Kidney epithelial cell (primary cell): ENCODE data around the gene C12orf76. TPM values are rescaled to one million over a fixed set of nuclear protein-coding genes. Genes with fewer than 3 reads are reported as not detected.
"Not testable (repeated sequence)": the region's sequence is repeated elsewhere in the genome, so short reads cannot be mapped to it uniquely, and the experiment has no call there.

Source experiments
- DNase-seq: peaks from one replicate; pipeline ENCODE4 v3.0.0-alpha.2; 2010; ENCODE audit warnings: low read depth
- H3K27me3 ChIP-seq: 2 replicates; pipeline ENCODE4 v1.6.0; 2011; ENCODE audit warnings: low read length; ENCODE audit not compliant: control insufficient read depth, insufficient read depth
- H3K36me3 ChIP-seq: 2 replicates; pipeline ENCODE4 v1.5.1; 2011; ENCODE audit warnings: low read length; ENCODE audit not compliant: control insufficient read depth, insufficient read depth
- H3K4me3 ChIP-seq: 2 replicates; pipeline ENCODE4 v1.5.1; 2011; ENCODE audit warnings: low read depth, mild to moderate bottlenecking, control low read depth, low read length
- CTCF ChIP-seq: IDR thresholded peaks from 2 replicates; pipeline ENCODE4 v1.5.1; 2011; ENCODE audit warnings: mild to moderate bottlenecking, moderate library complexity, low read length, control low read depth, inconsistent platforms; ENCODE audit not compliant: insufficient read depth, poor library complexity, severe bottlenecking
- total RNA-seq: library from RNA; depleted of rRNA; stranded (reverse); fragments of >200 nt; gene quantifications from 2 replicates; pipeline ENCODE4 v1.2.3, GENCODE V29; 2015

The C12orf76 gene
- total RNA-seq, 1 donor from 2014 or later, result 14.5 TPM

DNA sequence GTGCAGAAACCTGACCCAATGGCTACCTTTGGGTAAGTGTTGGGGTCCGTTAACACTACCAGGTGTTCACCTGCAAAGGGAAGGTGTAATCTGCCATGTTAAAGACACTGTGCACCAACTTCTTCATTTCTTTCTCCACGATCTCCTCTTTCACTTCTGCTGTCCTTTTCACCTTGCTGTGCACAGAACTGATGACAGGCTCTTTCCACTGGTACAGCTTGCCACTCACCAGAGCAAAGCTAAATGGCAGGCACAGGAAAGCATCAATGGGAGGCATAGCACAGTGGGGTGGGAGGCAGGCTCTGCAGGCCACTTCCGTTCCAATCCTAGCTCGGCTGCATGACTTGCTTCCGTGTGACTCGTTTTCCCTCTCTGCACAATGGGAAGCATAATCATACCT, 2.6 kb upstream of the C12orf76 start:
- Histone ChIP-seq H3K36me3 (no peaks in the 10 kb centered on the region), H3K27me3 (no peaks in the 10 kb centered on the region), H3K4me3 (no peak overlapping the region)
- no peak for TF ChIP-seq CTCF
- no peak for DNase-seq

GRCh38 chr12:110049666-110050065, 1.3 kb upstream of the C12orf76 start:
- DNase-seq, H3K27me3 ChIP-seq, H3K36me3 ChIP-seq, H3K4me3 ChIP-seq: not testable (repeated sequence)

DNA sequence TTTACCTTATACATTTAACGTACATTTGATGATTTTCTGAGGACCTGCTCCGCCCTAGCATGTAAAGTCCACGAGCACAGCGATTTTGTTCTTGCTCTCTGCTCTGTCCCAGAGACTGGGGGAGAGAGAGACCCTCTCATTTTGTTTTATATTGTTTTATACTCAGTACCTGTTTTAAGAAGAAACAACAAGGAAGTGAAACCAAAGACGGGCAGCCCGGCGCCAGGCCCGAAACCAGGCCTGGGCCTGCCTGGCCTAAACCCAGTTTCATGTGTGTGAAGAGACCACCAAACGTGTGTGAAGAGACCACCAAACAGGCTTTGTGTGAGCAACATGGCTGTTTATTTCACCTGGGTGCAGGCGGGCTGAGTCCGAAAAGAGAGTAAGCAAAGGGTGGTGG, 712 bp upstream of the C12orf76 start:
- not testable (repeated sequence) for H3K36me3 ChIP-seq, H3K27me3 ChIP-seq, DNase-seq
- H3K4me3 ChIP-seq, result peak overlapping the region; percentile 66

DNA sequence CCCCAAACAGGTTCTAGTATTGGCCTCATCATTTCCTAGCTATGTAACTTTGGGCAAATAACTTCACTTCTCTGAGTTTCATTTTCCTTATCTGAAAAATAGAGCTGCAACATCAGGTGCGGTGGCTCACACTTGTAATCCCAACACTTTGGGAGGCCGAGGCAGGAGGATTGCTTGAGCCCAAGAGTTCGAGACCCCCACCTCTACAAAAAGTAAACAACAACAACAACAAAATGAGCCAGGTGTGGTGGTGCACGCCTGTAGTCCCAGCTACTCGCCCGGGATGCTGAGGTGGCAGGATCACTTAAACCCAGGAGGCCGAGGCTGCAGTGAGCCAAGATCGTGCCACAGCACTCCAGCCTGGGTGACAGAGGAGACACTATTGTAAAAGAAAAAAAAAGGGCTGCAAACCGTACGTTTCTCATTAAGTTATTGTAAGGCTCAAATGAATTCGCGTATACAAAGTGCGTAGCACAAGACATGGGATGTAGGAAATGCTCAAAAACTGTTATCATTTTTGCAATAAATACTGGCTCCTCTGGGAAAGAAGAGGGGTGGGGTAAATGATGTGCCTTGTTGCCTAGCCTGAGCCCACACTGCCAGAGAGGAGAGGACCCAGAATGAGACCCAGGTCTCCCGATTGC, 903 bp downstream of the C12orf76 start:
- no peak for DNase-seq
- no peaks in the 10 kb centered on the region for H3K27me3 ChIP-seq
- no peak for TF ChIP-seq CTCF
- peak overlapping the region; percentile 66 for H3K4me3 ChIP-seq
- peaks cover 1% of the 10 kb centered on the region for H3K36me3 ChIP-seq

- no peak overlapping the region for H3K4me3 ChIP-seq
Measured at GRCh38 chr12:110046451-110047187, 1.7 kb downstream of the C12orf76 start.

GRCh38 chr12:110042264-110042663, 6.1 kb downstream of the C12orf76 start:
- Histone ChIP-seq H3K27me3 (no peaks in the 10 kb centered on the region), H3K4me3 (no peak overlapping the region), H3K36me3 (peaks cover 1% of the 10 kb centered on the region)
- TF ChIP-seq CTCF, result no peak
- DNase-seq, result no peak

More at GRCh38 chr12:110046451-110047187, 1.7 kb downstream of the C12orf76 start:
- Histone ChIP-seq H3K27me3 (no peaks in the 10 kb centered on the region), H3K36me3 (peaks cover 1% of the 10 kb centered on the region)
- TF ChIP-seq CTCF, result no peak
- no peak for DNase-seq
